ENCODE data around the gene GCSAM.

GRCh38 chr3:112128843-112129727 lies 4.0 kb downstream of the GCSAM start:
- TF ChIP-seq CTCF (conservative IDR thresholded peaks at IDR 0.05; ENCODE audit: low read depth, low read length) (no peak), EZH2phosphoT487 (IDR thresholded peaks at IDR 0.05; ENCODE audit: borderline replicate concordance, low read length) (no peak), EZH2 (IDR thresholded peaks at IDR 0.05; ENCODE audit: low read length, unreplicated experiment) (no peak)

All from PC-3 (cell line).